Measurements from ENCODE around the gene MTX1. TPM values are rescaled to one million over a fixed set of nuclear protein-coding genes. Genes with fewer than 3 reads are reported as not detected.
"Not testable (repeated sequence)": the region's sequence is repeated elsewhere in the genome, so short reads cannot be mapped to it uniquely, and the experiment has no call there.

Gene MTX1, protein sequence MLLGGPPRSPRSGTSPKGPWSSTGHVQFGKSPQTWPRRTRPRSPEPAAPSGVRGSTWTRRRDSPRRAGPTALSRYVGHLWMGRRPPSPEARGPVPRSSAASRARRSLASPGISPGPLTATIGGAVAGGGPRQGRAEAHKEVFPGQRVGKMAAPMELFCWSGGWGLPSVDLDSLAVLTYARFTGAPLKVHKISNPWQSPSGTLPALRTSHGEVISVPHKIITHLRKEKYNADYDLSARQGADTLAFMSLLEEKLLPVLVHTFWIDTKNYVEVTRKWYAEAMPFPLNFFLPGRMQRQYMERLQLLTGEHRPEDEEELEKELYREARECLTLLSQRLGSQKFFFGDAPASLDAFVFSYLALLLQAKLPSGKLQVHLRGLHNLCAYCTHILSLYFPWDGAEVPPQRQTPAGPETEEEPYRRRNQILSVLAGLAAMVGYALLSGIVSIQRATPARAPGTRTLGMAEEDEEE
- polyA plus RNA-seq (ENCODE audit: low read depth in 6 of 6): 10 to 100 TPM; 35.5 to 49.1 (median 42.0) TPM

DNA sequence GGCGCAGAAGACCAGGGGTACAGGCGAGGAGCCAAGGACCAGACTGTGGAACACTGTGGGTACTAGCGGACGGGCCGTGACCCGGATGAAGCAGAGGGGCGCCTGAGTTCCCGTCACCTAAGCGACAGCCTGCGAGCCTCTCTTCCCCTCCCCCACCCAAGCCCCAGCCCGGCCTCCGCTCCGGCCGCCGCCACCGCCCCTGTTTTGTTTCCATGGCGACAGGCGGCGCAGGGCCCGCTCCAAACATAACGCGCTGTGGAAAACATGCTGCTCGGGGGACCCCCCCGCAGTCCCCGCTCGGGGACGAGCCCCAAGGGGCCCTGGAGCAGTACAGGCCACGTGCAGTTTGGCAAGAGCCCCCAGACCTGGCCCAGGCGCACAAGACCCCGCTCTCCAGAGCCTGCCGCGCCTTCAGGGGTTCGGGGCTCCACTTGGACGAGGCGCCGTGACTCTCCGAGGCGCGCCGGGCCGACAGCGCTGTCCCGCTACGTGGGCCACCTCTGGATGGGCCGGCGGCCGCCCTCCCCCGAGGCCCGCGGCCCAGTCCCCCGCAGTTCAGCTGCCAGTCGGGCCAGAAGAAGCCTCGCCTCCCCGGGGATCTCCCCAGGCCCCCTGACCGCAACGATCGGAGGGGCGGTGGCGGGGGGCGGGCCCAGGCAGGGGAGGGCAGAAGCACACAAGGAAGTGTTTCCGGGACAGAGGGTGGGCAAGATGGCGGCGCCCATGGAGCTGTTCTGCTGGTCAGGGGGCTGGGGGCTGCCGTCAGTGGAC, at the start of gene MTX1:
Gene MTX1 (plus strand): TSS at position 155 of the 771 bp plus-strand sequence. CDS start 110 bp downstream, at position 265.
- no peaks in the 10 kb centered on the region for H3K9me3 Mint-ChIP-seq
- H3K36me3 Mint-ChIP-seq: no peaks in the 10 kb centered on the region
- peaks cover 17 to 26% (median 20%) of the 10 kb centered on the region in 3 donors for H3K4me1 Mint-ChIP-seq
- H3K27me3 Mint-ChIP-seq: no peaks in the 10 kb centered on the region
- DNase-seq: peak; percentile 93
- ATAC-seq (ENCODE audit: low read depth in 2 of 2): peak; percentile 78 to 80
- H3K27ac Mint-ChIP-seq: peak within 1 kb of the TSS; percentile 97 to 99 (median 98)
- peak within 1 kb of the TSS; percentile 87 to 96 (median 92) for H3K4me3 Mint-ChIP-seq

DNA sequence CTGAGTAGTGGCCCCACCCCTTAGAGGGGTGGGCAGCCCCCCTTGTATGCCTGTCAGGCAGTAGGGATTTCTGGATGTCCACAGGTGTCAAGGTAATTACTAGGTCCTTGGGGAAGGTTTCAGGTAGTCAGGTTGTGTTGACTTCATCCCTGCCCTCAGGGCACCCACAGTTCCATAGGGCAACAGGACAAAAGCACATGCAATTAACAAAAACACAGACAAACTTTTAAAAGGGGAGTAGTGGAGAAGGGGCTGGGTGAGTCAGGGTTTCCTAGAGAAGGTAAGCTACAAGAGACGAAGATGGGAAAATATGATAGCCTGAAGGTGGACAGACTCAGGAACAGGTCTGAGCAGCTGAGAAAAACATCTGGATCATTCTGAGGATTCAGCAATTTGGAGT, 49.5 kb upstream of the MTX1 start:
- DNase-seq: no peak
- Mint-ChIP-seq H3K36me3 (no peaks in the 10 kb centered on the region), H3K4me3 (no peak overlapping the region), H3K27ac (peak overlapping the region in 1 of 6 donors; percentile 82), H3K9me3 (peaks cover 0 to 1% (median 0%) of the 10 kb centered on the region in 7 donors), H3K4me1 (no peaks in the 10 kb centered on the region), H3K27me3 (no peaks in the 10 kb centered on the region)
- no peak for ATAC-seq (ENCODE audit: low read depth in 2 of 2)

DNA sequence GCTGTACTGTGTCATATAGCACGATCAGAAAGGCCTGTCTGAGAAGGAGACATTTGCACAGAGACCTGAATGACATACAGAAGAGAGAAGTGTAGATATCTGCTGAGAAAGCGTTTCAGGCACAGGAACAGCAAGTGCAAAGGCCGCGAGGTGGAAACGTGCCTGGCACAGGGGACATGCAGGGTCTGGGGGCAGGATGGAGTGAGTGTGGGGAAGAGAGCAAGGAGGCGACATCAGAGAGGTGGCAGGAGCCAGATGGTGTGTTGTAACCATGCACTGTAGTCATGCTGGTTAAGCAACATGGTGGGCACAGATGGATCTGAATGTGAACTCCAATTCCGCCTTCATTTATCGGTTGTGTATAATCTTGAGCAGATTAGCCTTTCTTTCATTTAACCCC, 48.4 kb upstream of the MTX1 start:
- no peaks in the 10 kb centered on the region for H3K36me3 Mint-ChIP-seq
- no peaks in the 10 kb centered on the region for H3K4me1 Mint-ChIP-seq
- H3K27ac Mint-ChIP-seq: no peak overlapping the region
- DNase-seq: no peak
- H3K27me3 Mint-ChIP-seq: no peaks in the 10 kb centered on the region
- ATAC-seq (ENCODE audit: low read depth in 2 of 2): no peak
- peaks cover 0 to 2% (median 0%) of the 10 kb centered on the region in 7 donors for H3K9me3 Mint-ChIP-seq
- H3K4me3 Mint-ChIP-seq: no peak overlapping the region

DNA sequence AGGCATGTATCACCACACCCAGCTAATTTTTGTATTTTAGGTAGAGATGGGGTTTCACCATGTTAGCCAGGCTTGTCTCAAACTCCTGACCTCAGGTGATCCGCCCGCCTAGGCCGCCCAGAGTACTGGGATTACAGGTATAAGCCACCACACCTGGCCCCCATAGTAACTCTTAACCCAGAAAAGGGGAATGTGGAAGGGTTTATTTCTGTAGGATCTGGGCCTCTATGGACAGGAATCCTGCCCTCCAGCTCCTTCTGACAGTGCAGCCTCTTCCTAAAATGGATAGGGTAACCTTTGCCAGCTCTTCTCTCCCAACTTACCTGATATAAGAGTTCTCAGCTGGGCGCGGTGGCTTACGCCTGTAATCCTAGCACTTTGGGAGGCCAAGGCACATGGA, 45.9 kb upstream of the MTX1 start:
- not testable (repeated sequence) for H3K27me3 Mint-ChIP-seq; H3K9me3 Mint-ChIP-seq; DNase-seq; H3K36me3 Mint-ChIP-seq; H3K27ac Mint-ChIP-seq; H3K4me3 Mint-ChIP-seq; ATAC-seq (ENCODE audit: low read depth in 2 of 2)
- peaks cover 12 to 17% (median 13%) of the 10 kb centered on the region in 3 donors for H3K4me1 Mint-ChIP-seq

DNA sequence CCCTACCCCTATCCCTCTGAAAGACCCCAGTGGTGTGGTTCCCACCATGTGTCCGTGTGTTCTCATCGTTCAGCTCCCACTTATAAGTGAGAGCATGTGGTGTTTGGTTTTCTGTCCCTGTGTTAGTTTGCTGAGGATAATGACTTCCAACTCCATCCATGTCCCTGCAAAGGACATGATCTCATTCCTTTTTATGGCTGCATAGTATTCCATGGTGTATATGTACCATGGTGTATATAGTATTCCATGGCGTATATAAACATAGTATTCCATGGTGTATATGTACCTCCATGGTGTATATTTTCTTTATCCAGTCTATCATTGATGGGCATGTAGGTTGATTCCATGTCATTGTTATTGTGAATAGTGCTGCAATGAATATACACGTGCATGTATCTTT, 44.7 kb upstream of the MTX1 start:
- H3K4me1 Mint-ChIP-seq: peaks cover 16 to 21% (median 17%) of the 10 kb centered on the region in 3 donors
- H3K9me3 Mint-ChIP-seq; H3K27me3 Mint-ChIP-seq; H3K36me3 Mint-ChIP-seq; ATAC-seq (ENCODE audit: low read depth in 2 of 2); DNase-seq: not testable (repeated sequence)
- H3K4me3 Mint-ChIP-seq: peak overlapping the region in 1 of 8 donors; percentile 48
- peak overlapping the region in 1 of 6 donors; percentile 65 for H3K27ac Mint-ChIP-seq

DNA sequence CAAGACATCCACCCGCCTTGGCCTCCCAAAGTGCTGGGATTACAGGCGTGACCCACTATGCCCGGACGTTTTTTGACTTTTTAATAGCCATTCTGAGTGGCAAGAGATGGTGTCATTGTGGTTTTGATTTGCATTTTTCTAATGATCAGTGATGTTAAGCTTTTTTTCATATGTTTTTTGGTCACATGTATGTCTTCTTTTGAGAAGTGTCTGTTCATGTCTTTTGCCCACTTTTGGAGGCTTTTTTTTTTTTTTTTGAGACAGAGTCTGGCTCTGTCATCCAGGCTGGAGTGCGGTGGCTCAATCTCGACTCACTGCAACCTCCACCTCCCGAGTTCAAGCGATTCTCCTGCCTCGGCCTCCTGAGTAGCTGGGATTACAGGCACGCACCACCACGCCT, 43.9 kb upstream of the MTX1 start:
- not testable (repeated sequence) for H3K4me3 Mint-ChIP-seq; H3K36me3 Mint-ChIP-seq; ATAC-seq (ENCODE audit: low read depth in 2 of 2); DNase-seq; H3K27me3 Mint-ChIP-seq; H3K9me3 Mint-ChIP-seq
- peak overlapping the region in 1 of 6 donors; percentile 28 for H3K27ac Mint-ChIP-seq
- H3K4me1 Mint-ChIP-seq: peaks cover 16 to 21% (median 20%) of the 10 kb centered on the region in 3 donors

DNA sequence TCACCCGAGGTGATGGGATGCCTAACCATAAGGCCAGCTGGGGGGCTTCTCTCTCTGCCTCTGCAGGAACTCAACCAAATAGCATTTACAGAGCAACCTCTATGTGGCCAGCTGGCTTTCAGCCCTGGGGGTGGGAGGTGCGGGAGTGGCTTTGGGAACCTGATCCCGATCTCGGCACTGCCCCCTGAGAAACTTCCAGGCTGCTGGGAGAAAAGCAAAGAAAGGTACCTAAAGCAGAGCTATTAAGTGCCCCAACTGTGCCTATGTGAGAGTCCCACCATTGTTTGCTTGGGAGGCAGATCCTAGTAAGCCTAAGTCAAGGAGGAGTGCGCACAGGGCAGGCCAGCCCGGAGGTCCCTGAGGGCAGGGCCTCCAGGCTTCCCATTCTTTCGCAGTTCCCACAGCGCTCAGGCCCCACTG, 42.4 kb upstream of the MTX1 start:
- DNase-seq (no peak), ATAC-seq (ENCODE audit: low read depth in 2 of 2) (no peak)
- peaks cover 5 to 9% of the 10 kb centered on the region in 2 donors for H3K36me3 Mint-ChIP-seq
- peak overlapping the region in 3 of 8 donors; percentile 12 to 29 (median 15) for H3K4me3 Mint-ChIP-seq
- peaks cover 0 to 2% (median 0%) of the 10 kb centered on the region in 7 donors for H3K9me3 Mint-ChIP-seq
- no peaks in the 10 kb centered on the region for H3K27me3 Mint-ChIP-seq
- peaks cover 16 to 24% (median 21%) of the 10 kb centered on the region in 3 donors for H3K4me1 Mint-ChIP-seq
- peak overlapping the region in 1 of 6 donors; percentile 79 for H3K27ac Mint-ChIP-seq

DNA sequence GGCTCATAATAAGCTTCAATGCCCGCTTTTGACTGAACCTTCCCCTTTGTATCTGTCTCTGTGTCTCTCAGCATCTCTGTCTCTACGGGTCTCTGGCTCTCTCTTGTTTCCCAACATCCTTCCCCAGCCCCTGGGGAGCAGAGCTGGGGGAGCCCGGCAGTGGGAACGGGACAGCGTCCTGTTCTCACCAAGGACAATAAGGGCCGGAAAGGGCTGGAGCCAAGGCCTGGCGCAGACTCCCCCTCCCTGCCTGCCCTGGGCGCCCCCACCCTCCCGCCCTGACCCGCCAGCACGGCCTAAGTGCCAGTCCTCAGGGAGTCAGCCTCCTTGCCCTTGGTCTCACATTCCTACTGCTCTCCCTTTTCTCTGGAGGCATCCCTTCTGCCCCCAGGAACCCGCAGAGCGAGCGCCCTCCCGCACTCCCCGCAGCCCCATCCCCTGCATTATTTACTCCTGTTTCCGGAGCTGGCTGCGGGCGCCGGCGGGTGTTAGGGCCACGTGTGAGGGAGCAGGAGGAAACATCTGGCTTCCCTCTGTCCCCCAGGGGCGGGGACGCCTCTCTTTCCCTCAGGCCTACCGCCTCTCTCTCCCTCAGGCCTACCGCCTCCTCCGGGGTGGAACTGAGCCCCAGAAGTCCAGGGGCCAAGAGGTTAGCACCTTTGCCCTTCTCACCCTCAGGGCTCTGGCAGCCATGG, 41.9 kb upstream of the MTX1 start:
- Mint-ChIP-seq H3K4me1 (peaks cover 16 to 26% (median 21%) of the 10 kb centered on the region in 3 donors), H3K27me3 (no peaks in the 10 kb centered on the region), H3K36me3 (peaks cover 5 to 9% of the 10 kb centered on the region in 2 donors), H3K4me3 (peak overlapping the region; percentile 72 to 90 (median 86)), H3K27ac (peak overlapping the region in 4 of 6 donors; percentile 54 to 94 (median 72)), H3K9me3 (peaks cover 0 to 2% (median 0%) of the 10 kb centered on the region in 7 donors)
- DNase-seq: no peak
- ATAC-seq (ENCODE audit: low read depth in 2 of 2): peak; percentile 4 to 6

DNA sequence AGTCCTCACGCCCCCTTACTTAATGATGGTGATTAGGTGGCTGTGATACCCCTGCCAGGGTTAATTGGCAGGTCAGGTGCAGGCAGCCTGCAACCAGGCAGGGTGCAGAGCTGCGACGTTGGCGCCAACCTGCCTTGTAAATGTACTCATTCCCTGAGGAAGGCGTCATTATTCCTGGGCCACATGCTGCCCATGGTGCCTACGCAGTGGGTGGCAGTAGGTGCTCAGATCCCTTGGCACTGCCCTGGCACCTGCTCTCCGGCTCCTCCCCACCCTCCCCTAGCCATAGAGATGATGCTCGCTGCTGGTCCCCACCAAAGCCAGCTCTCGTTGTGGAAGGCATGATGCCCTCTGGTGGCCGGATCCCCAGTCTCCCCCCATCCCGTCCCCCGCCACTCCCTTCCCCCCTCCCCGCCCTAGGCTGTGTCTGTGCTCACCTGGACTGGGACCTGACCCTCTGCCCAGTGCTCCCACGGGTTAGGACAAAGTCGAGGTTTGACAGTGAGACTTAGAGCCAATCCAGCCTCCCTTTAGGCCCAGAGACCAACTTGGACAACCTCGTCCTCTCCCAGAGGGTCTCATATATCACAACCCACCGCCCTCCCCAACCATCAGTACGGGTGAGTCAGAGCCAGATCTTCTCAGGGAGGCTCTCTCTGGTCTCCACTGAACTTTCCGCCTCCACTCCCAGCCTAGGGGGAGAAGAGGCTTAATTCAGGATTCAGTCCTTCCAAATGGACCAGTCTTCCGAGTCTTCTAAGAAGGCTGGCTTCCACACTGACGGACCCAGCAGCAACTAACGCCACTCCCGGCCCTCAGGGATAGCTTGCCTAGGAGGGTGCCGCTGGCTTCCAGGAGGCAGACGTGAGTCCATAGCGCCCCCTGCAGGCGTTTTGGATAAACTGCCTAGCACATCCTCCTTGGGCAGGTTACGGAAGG, 41.1 kb upstream of the MTX1 start:
- H3K4me3 Mint-ChIP-seq: peak overlapping the region; percentile 72 to 90 (median 86)
- H3K27ac Mint-ChIP-seq: peak overlapping the region; percentile 64 to 97 (median 91)
- H3K4me1 Mint-ChIP-seq: peaks cover 23 to 34% (median 26%) of the 10 kb centered on the region in 3 donors
- ATAC-seq (ENCODE audit: low read depth in 2 of 2): peak; percentile 85
- H3K9me3 Mint-ChIP-seq: peaks cover 0 to 2% (median 0%) of the 10 kb centered on the region in 7 donors
- peak; percentile 84 for DNase-seq
- no peaks in the 10 kb centered on the region for H3K27me3 Mint-ChIP-seq
- H3K36me3 Mint-ChIP-seq: peaks cover 5 to 9% of the 10 kb centered on the region in 2 donors

DNA sequence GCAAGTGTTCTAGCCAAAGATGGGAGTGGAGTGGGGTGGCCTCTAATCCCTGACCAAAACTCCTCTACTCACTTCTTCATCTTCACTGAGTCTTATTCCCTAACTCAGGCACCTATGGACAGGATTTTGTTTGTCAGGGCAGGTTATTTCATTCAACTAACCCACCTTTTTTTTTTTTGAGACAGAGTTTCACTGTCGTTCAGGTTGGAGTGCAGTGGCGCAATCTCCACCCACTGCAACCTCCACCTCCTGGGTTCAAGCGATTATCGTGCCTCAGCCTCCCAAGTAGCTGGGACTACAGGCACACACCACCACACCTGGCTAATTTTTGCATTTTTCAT, 40.4 kb upstream of the MTX1 start:
- Mint-ChIP-seq H3K4me1 (peaks cover 29 to 39% (median 30%) of the 10 kb centered on the region in 3 donors), H3K4me3 (peak overlapping the region; percentile 72 to 90 (median 86)), H3K27ac (peak overlapping the region in 1 of 6 donors; percentile 88)
- ATAC-seq (ENCODE audit: low read depth in 2 of 2); DNase-seq; H3K36me3 Mint-ChIP-seq; H3K9me3 Mint-ChIP-seq; H3K27me3 Mint-ChIP-seq: not testable (repeated sequence)

DNA sequence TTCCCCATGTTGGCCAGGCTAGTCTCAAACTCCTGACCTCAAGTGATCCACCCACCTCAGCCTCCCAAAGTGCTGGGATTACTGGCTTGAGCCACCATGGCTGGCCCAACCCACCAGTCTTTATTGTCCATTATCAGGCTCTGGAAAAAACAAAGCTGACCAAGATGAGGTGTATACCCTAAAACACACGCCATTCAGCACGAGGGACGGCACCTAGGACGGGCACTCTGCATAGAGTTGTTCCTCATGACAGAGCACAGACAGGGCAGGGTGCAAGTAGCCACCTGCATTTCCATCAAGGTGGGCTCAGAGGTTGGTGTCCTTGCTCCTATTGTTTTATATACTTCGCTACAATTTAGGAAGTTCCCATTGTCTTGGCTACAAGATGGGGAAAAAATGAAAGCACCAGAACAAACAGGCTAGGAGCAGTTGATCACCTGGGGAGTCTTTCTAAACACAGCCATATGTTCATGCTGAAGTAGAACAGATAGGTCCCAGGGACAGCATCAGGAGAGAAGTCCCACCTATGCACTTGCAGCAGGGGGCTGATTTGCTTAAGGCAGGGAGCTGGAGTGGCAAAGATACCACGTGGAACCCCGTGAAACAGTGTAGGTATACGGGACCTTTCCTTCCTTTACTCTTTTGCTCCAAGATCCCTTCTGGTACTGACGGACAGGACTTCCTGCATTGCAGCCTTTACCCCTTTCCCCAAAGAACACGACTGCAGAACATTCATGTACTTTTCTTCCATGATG, 39.9 kb upstream of the MTX1 start:
- Mint-ChIP-seq H3K4me3 (peak overlapping the region in 2 of 8 donors; percentile 41 to 44), H3K27me3 (no peaks in the 10 kb centered on the region), H3K27ac (peak overlapping the region in 1 of 6 donors; percentile 34), H3K36me3 (peaks cover 5 to 9% of the 10 kb centered on the region in 2 donors), H3K4me1 (peaks cover 34 to 45% (median 35%) of the 10 kb centered on the region in 3 donors), H3K9me3 (peaks cover 0 to 2% (median 0%) of the 10 kb centered on the region in 7 donors)
- ATAC-seq (ENCODE audit: low read depth in 2 of 2) (no peak), DNase-seq (no peak)

All from naive B cell (primary cell).